Activated T-cell treated with anti-CD3 and anti-CD28 coated beads for 1 hour (primary cell): ENCODE data around the gene RFK.
"Not testable (repeated sequence)": the region's sequence is repeated elsewhere in the genome, so short reads cannot be mapped to it uniquely, and the experiment has no call there.

Source experiments
- DNase-seq: peaks from one replicate; pipeline ENCODE4 v3.0.0-alpha.2; 2020; ENCODE audit warnings: low read depth

Gene RFK

GRCh38 chr9:76394195-76394959 lies at the start of gene RFK:
Gene RFK (minus strand): TSS chr9:76394426. CDS start chr9:76394171, 255 bp downstream.
- DNase-seq, result peak; percentile 91

- no peak for DNase-seq
These were observed 49.7 kb upstream of the RFK start for GRCh38 chr9:76443887-76444286.

- no peak for DNase-seq
These were observed 47.5 kb upstream of the RFK start for GRCh38 chr9:76441551-76442322.

GRCh38 chr9:76438841-76439588 lies 44.8 kb upstream of the RFK start:
- no peak for DNase-seq

- DNase-seq, result not testable (repeated sequence)
These were observed 42.9 kb upstream of the RFK start for GRCh38 chr9:76437017-76437699.

GRCh38 chr9:76434897-76435296 lies 40.7 kb upstream of the RFK start:
- not testable (repeated sequence) for DNase-seq

- DNase-seq, result no peak
These were observed 39.6 kb upstream of the RFK start for GRCh38 chr9:76433836-76434235.

GRCh38 chr9:76433406-76433805 lies 39.2 kb upstream of the RFK start:
- no peak for DNase-seq

GRCh38 chr9:76431601-76432000 lies 37.4 kb upstream of the RFK start:
- no peak for DNase-seq

GRCh38 chr9:76426807-76427419 lies 32.7 kb upstream of the RFK start:
- DNase-seq, result no peak

GRCh38 chr9:76425677-76426453 lies 31.6 kb upstream of the RFK start:
- DNase-seq, result no peak

GRCh38 chr9:76424491-76424890 lies 30.3 kb upstream of the RFK start:
- DNase-seq, result no peak

- no peak for DNase-seq
These were observed 29.3 kb upstream of the RFK start for GRCh38 chr9:76423216-76424177.

GRCh38 chr9:76419782-76420380 lies 25.7 kb upstream of the RFK start:
- no peak for DNase-seq

GRCh38 chr9:76417394-76417793 lies 23.2 kb upstream of the RFK start:
- DNase-seq, result no peak

GRCh38 chr9:76415731-76416130 lies 21.5 kb upstream of the RFK start:
- no peak for DNase-seq

- no peak for DNase-seq
These were observed 20.9 kb upstream of the RFK start for GRCh38 chr9:76415154-76415553.

- no peak for DNase-seq
These were observed 20.4 kb upstream of the RFK start for GRCh38 chr9:76414661-76415060.

- no peak for DNase-seq
These were observed 19.4 kb upstream of the RFK start for GRCh38 chr9:76413658-76414057.
